ENCODE results near the gene TMEM181.

The TMEM181 gene

DNA sequence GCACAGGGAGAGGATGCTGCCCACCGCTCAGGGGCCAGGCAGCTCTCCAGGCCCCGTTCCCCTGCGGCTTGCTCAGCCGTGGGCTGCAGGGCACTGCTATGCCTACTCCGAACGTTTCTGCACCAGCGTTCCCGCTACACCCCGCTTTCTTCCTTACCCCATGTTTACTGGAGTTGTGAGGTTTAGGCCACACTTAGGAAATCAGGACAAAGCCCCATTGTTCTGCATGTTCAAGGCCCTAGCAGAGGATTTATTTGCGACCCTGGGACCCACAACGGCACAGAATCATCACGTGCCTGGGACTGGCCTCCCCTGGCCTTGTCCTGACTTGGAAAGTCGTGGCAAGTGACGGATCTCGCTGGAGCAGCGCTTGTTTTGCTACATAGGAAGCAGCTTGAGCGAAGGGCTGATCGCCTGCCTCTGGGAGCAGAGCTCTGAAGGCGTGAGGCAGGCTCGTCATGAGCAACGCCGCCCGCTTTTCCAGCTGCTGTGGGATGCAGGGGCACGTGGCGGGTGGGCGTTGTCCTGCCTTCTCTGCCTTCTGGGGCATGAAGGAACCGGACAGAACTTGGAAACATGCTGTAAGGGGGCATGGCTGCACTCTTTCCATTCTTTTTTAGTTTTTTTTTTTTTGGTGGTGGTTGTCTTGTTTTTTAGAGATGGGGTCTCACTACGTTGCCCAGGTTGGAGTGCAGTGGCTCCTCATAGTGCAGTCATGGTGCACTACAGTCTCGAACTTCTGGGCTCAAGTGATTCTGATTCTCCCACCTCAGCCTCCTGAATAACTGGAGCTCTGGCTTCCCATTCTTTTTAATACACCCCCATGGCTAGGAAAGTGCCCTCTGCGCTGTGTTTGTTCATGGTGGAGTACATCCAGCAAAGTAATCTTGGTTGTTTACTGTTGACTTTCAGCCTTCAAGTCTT is 14.6 kb upstream of the TMEM181 start:
- no peaks in the 10 kb centered on the region for H3K79me2 ChIP-seq (ENCODE audit: low read length)
- H4K20me1 ChIP-seq (ENCODE audit: insufficient read depth, low read length), result no peaks in the 10 kb centered on the region
- no peak overlapping the region for H2AFZ ChIP-seq (ENCODE audit: low read length)
- peaks cover 13% of the 10 kb centered on the region for H3K27me3 ChIP-seq (replicated peaks; ENCODE audit: insufficient read depth, low read length)
- no peak for DNase-seq
- H3K4me3 ChIP-seq (ENCODE audit: low read length), result no peak overlapping the region
- no peaks in the 10 kb centered on the region for H3K9me2 ChIP-seq (replicated peaks; ENCODE audit: insufficient read depth, low read length)
- no peaks in the 10 kb centered on the region for H3K9me3 ChIP-seq (replicated peaks; ENCODE audit: insufficient read depth, low read length)
- H3K27ac ChIP-seq (ENCODE audit: low read length), result no peak overlapping the region
- TF ChIP-seq, protein P1, sequence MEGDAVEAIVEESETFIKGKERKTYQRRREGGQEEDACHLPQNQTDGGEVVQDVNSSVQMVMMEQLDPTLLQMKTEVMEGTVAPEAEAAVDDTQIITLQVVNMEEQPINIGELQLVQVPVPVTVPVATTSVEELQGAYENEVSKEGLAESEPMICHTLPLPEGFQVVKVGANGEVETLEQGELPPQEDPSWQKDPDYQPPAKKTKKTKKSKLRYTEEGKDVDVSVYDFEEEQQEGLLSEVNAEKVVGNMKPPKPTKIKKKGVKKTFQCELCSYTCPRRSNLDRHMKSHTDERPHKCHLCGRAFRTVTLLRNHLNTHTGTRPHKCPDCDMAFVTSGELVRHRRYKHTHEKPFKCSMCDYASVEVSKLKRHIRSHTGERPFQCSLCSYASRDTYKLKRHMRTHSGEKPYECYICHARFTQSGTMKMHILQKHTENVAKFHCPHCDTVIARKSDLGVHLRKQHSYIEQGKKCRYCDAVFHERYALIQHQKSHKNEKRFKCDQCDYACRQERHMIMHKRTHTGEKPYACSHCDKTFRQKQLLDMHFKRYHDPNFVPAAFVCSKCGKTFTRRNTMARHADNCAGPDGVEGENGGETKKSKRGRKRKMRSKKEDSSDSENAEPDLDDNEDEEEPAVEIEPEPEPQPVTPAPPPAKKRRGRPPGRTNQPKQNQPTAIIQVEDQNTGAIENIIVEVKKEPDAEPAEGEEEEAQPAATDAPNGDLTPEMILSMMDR (IDR thresholded peaks at IDR 0.05; ENCODE audit: low read length), result no peak
- TF ChIP-seq EZH2phosphoT487 (IDR thresholded peaks at IDR 0.05; ENCODE audit: low read length) (no peak), EZH2 (optimal IDR thresholded peaks at IDR 0.05; ENCODE audit: low read depth, low read length) (no peak)
- H3K36me3 ChIP-seq (replicated peaks; ENCODE audit: insufficient read depth, low read length), result no peaks in the 10 kb centered on the region
- no peak overlapping the region for H3K9ac ChIP-seq (ENCODE audit: low read length)
- no peaks in the 10 kb centered on the region for H3F3A ChIP-seq (ENCODE audit: insufficient read depth, low read length)
- H3K4me2 ChIP-seq (ENCODE audit: low read depth, low read length), result no peak overlapping the region
- H3K4me1 ChIP-seq (ENCODE audit: low read length), result no peaks in the 10 kb centered on the region

DNA sequence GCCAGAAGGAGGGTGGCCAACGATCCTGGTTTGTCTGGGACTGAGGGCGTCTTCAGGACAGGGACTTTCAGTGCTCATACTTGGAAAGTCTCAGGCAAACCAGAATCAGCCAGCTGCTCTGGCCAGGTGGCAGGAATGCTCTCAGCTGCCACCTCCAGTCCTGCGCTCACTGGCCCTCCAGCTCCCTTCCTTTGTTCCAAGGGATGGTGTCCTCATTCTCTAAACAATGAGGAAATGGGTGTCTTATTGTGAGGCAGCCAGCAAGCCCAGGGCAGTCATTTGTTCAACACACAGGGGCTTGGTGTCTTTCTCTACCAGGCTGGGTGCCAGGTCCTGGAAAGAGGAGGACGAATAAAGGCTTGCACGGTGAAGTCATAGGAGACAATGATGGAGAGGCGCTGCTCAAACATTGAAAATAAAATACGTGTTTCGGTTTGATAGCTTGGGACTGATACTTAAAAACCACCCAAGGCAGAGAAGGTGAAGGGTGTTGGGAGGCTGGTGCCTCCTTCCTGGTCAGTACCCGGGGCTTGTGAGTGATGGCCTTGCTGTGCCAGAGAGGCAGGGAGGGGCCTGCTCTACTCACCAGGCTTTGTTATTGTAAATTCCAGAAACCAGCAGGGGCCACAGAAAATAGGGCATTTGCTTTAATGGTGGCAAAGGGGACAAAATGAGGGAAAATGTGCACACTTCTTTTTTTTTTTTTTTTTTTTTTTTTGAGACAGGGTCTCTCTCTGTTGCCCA is 11.3 kb upstream of the TMEM181 start:
- no peak overlapping the region for H3K27ac ChIP-seq (ENCODE audit: low read length)

DNA sequence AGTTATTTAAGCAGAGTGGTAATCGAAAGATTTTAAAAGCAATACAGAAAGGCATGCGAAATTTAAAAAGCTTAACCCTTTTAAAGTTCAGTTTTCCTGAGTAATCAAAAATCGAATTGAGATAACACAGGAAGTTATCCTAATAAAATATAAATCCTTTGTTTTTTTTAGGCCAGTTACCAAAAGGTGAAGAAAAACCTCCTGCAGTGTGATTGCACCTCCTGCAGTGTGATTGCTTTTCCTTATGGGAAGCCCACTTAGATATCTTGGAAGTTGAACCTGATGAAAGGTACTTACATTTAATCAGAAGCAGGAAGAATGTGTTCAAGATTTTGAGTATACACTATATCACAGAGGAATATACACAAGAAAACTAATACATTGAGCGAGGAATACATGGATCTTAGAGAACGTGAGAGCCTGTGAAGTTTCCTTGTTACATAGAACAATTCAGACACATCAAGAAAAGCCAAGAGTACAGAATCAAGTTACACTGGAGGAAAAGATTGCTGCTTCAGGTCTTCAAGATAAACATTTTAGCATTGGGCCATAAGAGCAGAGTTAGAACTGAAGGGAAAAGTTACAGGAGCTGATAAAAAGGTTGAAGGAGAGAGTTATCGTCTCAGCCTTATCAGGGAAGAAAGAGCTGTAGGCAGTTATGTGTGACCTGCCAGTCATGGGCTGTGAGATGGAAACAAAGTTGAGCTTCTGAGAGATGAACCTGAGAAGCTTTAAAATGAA is 7.7 kb upstream of the TMEM181 start:
- Histone ChIP-seq H3K9me2 (replicated peaks; ENCODE audit: insufficient read depth, low read length) (no peaks in the 10 kb centered on the region), H3K4me1 (ENCODE audit: low read length) (no peaks in the 10 kb centered on the region), H3K4me2 (ENCODE audit: low read depth, low read length) (no peak overlapping the region), H3K36me3 (replicated peaks; ENCODE audit: insufficient read depth, low read length) (no peaks in the 10 kb centered on the region), H3K4me3 (ENCODE audit: low read length) (no peak overlapping the region), H3K9me3 (replicated peaks; ENCODE audit: insufficient read depth, low read length) (no peaks in the 10 kb centered on the region), H3K79me2 (ENCODE audit: low read length) (no peaks in the 10 kb centered on the region), H3K27me3 (replicated peaks; ENCODE audit: insufficient read depth, low read length) (peaks cover 44% of the 10 kb centered on the region), H2AFZ (ENCODE audit: low read length) (no peak overlapping the region), H3F3A (ENCODE audit: insufficient read depth, low read length) (no peaks in the 10 kb centered on the region; the same call in 1 of the 2 replicates), H3K9ac (ENCODE audit: low read length) (no peak overlapping the region), H3K27ac (ENCODE audit: low read length) (no peak overlapping the region), H4K20me1 (ENCODE audit: insufficient read depth, low read length) (no peaks in the 10 kb centered on the region)
- no peak for DNase-seq
- TF ChIP-seq EZH2 (optimal IDR thresholded peaks at IDR 0.05; ENCODE audit: low read depth, low read length), result no peak
- no peak for TF ChIP-seq EZH2phosphoT487 (IDR thresholded peaks at IDR 0.05; ENCODE audit: low read length)
- TF ChIP-seq, protein P1 (IDR thresholded peaks at IDR 0.05; ENCODE audit: low read length), result no peak

More for the DNA sequence above, 11.3 kb upstream of the TMEM181 start:
- Histone ChIP-seq H3K79me2 (ENCODE audit: low read length) (no peaks in the 10 kb centered on the region), H2AFZ (ENCODE audit: low read length) (no peak overlapping the region), H3K27me3 (replicated peaks; ENCODE audit: insufficient read depth, low read length) (peaks cover 25% of the 10 kb centered on the region), H3F3A (ENCODE audit: insufficient read depth, low read length) (no peaks in the 10 kb centered on the region; the same call in 1 of the 2 replicates), H3K9ac (ENCODE audit: low read length) (no peak overlapping the region), H3K9me2 (replicated peaks; ENCODE audit: insufficient read depth, low read length) (no peaks in the 10 kb centered on the region), H4K20me1 (ENCODE audit: insufficient read depth, low read length) (no peaks in the 10 kb centered on the region), H3K4me1 (ENCODE audit: low read length) (no peaks in the 10 kb centered on the region), H3K36me3 (replicated peaks; ENCODE audit: insufficient read depth, low read length) (no peaks in the 10 kb centered on the region), H3K4me2 (ENCODE audit: low read depth, low read length) (no peak overlapping the region), H3K4me3 (ENCODE audit: low read length) (no peak overlapping the region), H3K9me3 (replicated peaks; ENCODE audit: insufficient read depth, low read length) (no peaks in the 10 kb centered on the region)
- no peak for DNase-seq
- TF ChIP-seq EZH2 (optimal IDR thresholded peaks at IDR 0.05; ENCODE audit: low read depth, low read length) (no peak), EZH2phosphoT487 (IDR thresholded peaks at IDR 0.05; ENCODE audit: low read length) (no peak)
- TF ChIP-seq, protein P1 (IDR thresholded peaks at IDR 0.05; ENCODE audit: low read length), result no peak

All from MM.1S (cell line).